Effector CD4-positive, alpha-beta T cell (primary cell): ENCODE data around the gene LSMEM2.
"Not testable (repeated sequence)": the region's sequence is repeated elsewhere in the genome, so short reads cannot be mapped to it uniquely, and the experiment has no call there.

Experiments used
- DNase-seq: peaks from one replicate; pipeline ENCODE4 v3.0.0-alpha.2; 2020

Gene LSMEM2

GRCh38 chr3:50246517-50246954, 32.4 kb upstream of the LSMEM2 start:
- DNase-seq, result peak; percentile 75

- no peak for DNase-seq
These were observed 30.5 kb upstream of the LSMEM2 start for GRCh38 chr3:50248387-50248786.

- DNase-seq, result no peak
These were observed 29.4 kb upstream of the LSMEM2 start for GRCh38 chr3:50249457-50249856.

- DNase-seq, result no peak
These were observed 28.4 kb upstream of the LSMEM2 start for GRCh38 chr3:50250514-50250913.

GRCh38 chr3:50251220-50251619, 27.7 kb upstream of the LSMEM2 start:
- DNase-seq, result no peak

GRCh38 chr3:50254577-50255250, 24.2 kb upstream of the LSMEM2 start:
- no peak for DNase-seq

GRCh38 chr3:50255251-50255615, 23.7 kb upstream of the LSMEM2 start:
- no peak for DNase-seq

GRCh38 chr3:50256978-50257890, 21.7 kb upstream of the LSMEM2 start:
- no peak for DNase-seq

GRCh38 chr3:50258029-50258680, 20.7 kb upstream of the LSMEM2 start:
- no peak for DNase-seq

GRCh38 chr3:50258979-50259378, 19.9 kb upstream of the LSMEM2 start:
- no peak for DNase-seq

- no peak for DNase-seq
These were observed 19.4 kb upstream of the LSMEM2 start for GRCh38 chr3:50259432-50260026.

GRCh38 chr3:50260027-50260941, 18.6 kb upstream of the LSMEM2 start:
- DNase-seq, result peak; percentile 79

GRCh38 chr3:50260942-50261441, 17.9 kb upstream of the LSMEM2 start:
- no peak for DNase-seq

GRCh38 chr3:50261505-50261904, 17.4 kb upstream of the LSMEM2 start:
- no peak for DNase-seq

GRCh38 chr3:50262200-50262599, 16.7 kb upstream of the LSMEM2 start:
- DNase-seq, result not testable (repeated sequence)

- no peak for DNase-seq
These were observed 16.1 kb upstream of the LSMEM2 start for GRCh38 chr3:50262778-50263177.

GRCh38 chr3:50263478-50264382, 15.2 kb upstream of the LSMEM2 start:
- DNase-seq, result no peak

- DNase-seq, result no peak
These were observed 14.4 kb upstream of the LSMEM2 start for GRCh38 chr3:50264383-50264963.

- DNase-seq, result no peak
These were observed 13.9 kb upstream of the LSMEM2 start for GRCh38 chr3:50264964-50265485.

- DNase-seq, result no peak
These were observed 13.3 kb upstream of the LSMEM2 start for GRCh38 chr3:50265571-50265970.
